Adrenal gland (tissue), 5 donors: ENCODE measurements around the gene PLA2G12B.

Experiments
- POLR2A ChIP-seq, 2 donors: fragments of 450-650 bp; IDR thresholded peaks; one replicate each; pipeline ENCODE4 v1.6.1; 2017; ENCODE audit warnings: antibody characterized with exemption in 2 of 2, mild to moderate bottlenecking in 2 of 2, moderate library complexity in 1 of 2
- TF ChIP-seq, protein P1 (sequence below), 6 experiments: fragments of 450-650 bp in 4 of 6; fragments of 200-600 bp in 2 of 6; sonication (generic) in 1 of 6; IDR thresholded peaks; 1 replicate in 5 of 6; 2 replicates in 1 of 6; pipeline versions ENCODE4 v1.5.1 to v1.8.0; 2016 to 2021; ENCODE audit warnings: antibody characterized with exemption in 6 of 6, mild to moderate bottlenecking in 2 of 6, moderate library complexity in 1 of 6
- donor health status: DM: no; HTN: no; CAD: no.

DNA sequence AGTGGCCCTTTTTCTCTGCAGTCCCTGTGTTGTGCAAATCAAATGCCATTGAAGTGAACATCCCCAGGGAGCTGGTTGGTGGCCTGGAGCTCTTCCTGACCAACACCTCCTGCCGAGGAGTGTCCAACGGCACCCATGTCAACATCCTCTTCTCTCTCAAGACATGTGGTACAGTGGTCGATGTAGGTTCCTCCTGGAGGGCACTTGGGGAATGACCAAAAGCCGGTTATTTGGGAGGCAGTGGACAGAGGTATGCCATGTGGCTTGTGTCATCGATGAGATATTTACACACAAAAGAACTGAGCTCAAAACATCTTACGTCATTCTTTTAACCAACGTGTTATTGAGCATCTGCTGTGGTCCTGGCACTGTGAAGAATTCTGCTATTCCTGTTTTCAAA is 41.3 kb downstream of the PLA2G12B start:
- no peak for TF ChIP-seq POLR2A (IDR thresholded peaks at IDR 0.05)
- TF ChIP-seq, protein P1, sequence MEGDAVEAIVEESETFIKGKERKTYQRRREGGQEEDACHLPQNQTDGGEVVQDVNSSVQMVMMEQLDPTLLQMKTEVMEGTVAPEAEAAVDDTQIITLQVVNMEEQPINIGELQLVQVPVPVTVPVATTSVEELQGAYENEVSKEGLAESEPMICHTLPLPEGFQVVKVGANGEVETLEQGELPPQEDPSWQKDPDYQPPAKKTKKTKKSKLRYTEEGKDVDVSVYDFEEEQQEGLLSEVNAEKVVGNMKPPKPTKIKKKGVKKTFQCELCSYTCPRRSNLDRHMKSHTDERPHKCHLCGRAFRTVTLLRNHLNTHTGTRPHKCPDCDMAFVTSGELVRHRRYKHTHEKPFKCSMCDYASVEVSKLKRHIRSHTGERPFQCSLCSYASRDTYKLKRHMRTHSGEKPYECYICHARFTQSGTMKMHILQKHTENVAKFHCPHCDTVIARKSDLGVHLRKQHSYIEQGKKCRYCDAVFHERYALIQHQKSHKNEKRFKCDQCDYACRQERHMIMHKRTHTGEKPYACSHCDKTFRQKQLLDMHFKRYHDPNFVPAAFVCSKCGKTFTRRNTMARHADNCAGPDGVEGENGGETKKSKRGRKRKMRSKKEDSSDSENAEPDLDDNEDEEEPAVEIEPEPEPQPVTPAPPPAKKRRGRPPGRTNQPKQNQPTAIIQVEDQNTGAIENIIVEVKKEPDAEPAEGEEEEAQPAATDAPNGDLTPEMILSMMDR (IDR thresholded peaks at IDR 0.05): no peak
